Activated T-cell treated with anti-CD3 and anti-CD28 coated beads, Interleukin-2, amount 50 U/mL, for 48 hours (primary cell): Measurements from ENCODE around the gene PRPF6.

Source experiments
- DNase-seq, 2 experiments: peaks; one replicate each; pipeline ENCODE4 v3.0.0-alpha.2; 2020

PRPF6 gene

GRCh38 chr20:63980806-63981728 lies at the start of gene PRPF6:
Gene PRPF6, plus strand, starts transcription at chr20:63981132. Its CDS starts 114 bp downstream, at chr20:63981246.
- peak; percentile 96 to 97 for DNase-seq

GRCh38 chr20:63931735-63932134 lies 49.2 kb upstream of the PRPF6 start:
- DNase-seq = no peak

- DNase-seq = no peak
Observed at GRCh38 chr20:63932606-63933160, 48.2 kb upstream of the PRPF6 start.

GRCh38 chr20:63933646-63934045 lies 47.3 kb upstream of the PRPF6 start:
- DNase-seq = no peak

GRCh38 chr20:63934271-63935068 lies 46.5 kb upstream of the PRPF6 start:
- DNase-seq = no peak

- no peak for DNase-seq
Observed at GRCh38 chr20:63935447-63935846, 45.5 kb upstream of the PRPF6 start.

GRCh38 chr20:63937596-63937995 lies 43.3 kb upstream of the PRPF6 start:
- DNase-seq = no peak

- DNase-seq = no peak
Observed at GRCh38 chr20:63939061-63939935, 41.6 kb upstream of the PRPF6 start.

GRCh38 chr20:63940071-63940471 lies 40.9 kb upstream of the PRPF6 start:
- no peak for DNase-seq

- no peak for DNase-seq
Observed at GRCh38 chr20:63940472-63941266, 40.3 kb upstream of the PRPF6 start.

GRCh38 chr20:63941282-63942081 lies 39.5 kb upstream of the PRPF6 start:
- peak; percentile 75 to 79 for DNase-seq

- DNase-seq = peak; percentile 71 to 77
Observed at GRCh38 chr20:63942250-63942951, 38.5 kb upstream of the PRPF6 start.

- DNase-seq = no peak
Observed at GRCh38 chr20:63942969-63943807, 37.7 kb upstream of the PRPF6 start.

- DNase-seq = no peak
Observed at GRCh38 chr20:63943808-63944077, 37.2 kb upstream of the PRPF6 start.

- DNase-seq = no peak
Observed at GRCh38 chr20:63944078-63944941, 36.6 kb upstream of the PRPF6 start.

- DNase-seq = no peak
Observed at GRCh38 chr20:63945031-63945658, 35.8 kb upstream of the PRPF6 start.
